NB4 (cell line): ENCODE data around the gene RANBP3L.

Source experiments
- POLR2A ChIP-seq: IDR thresholded peaks from 2 replicates; pipeline ENCODE4 v1.6.1; 2011; ENCODE audit warnings: mild to moderate bottlenecking; ENCODE audit not compliant: insufficient read length; ENCODE audit errors: extremely low read depth
- TF ChIP-seq, protein P1 (sequence below): IDR thresholded peaks from one replicate; pipeline ENCODE4 v1.5.1; 2012; ENCODE audit warnings: low read depth, low read length

DNA sequence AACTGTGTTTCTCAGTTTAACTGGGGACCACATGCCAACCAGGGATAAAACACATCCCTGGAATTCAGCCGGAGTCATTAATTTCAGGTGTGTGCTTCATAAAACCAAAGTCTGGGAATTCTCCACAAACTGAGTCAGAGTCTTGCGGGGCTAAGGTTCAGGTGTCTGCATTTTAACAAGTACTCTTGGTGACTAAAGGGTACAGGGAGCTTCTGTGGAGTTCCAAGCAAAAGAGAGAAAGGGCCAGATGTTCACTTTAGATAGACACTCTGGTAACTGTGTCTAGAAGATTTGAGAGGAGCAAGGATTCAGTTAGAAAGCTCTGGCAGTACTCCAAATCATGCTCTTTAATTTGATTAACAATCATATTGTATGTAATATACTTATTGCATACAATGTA is 64.0 kb downstream of the RANBP3L start:
- TF ChIP-seq, protein P1, sequence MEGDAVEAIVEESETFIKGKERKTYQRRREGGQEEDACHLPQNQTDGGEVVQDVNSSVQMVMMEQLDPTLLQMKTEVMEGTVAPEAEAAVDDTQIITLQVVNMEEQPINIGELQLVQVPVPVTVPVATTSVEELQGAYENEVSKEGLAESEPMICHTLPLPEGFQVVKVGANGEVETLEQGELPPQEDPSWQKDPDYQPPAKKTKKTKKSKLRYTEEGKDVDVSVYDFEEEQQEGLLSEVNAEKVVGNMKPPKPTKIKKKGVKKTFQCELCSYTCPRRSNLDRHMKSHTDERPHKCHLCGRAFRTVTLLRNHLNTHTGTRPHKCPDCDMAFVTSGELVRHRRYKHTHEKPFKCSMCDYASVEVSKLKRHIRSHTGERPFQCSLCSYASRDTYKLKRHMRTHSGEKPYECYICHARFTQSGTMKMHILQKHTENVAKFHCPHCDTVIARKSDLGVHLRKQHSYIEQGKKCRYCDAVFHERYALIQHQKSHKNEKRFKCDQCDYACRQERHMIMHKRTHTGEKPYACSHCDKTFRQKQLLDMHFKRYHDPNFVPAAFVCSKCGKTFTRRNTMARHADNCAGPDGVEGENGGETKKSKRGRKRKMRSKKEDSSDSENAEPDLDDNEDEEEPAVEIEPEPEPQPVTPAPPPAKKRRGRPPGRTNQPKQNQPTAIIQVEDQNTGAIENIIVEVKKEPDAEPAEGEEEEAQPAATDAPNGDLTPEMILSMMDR: no peak
- TF ChIP-seq POLR2A: no peak
